Iris pigment epithelial cell (primary cell): ENCODE results near the gene EIF5.
A peak's percentile ranks its signal among the peaks of the same experiment; 100 is the strongest.

ENCODE experiments used
- DNase-seq: peaks from one replicate; pipeline ENCODE4 v3.0.0-alpha.2; 2011; ENCODE audit warnings: low read depth

Gene EIF5

DNA sequence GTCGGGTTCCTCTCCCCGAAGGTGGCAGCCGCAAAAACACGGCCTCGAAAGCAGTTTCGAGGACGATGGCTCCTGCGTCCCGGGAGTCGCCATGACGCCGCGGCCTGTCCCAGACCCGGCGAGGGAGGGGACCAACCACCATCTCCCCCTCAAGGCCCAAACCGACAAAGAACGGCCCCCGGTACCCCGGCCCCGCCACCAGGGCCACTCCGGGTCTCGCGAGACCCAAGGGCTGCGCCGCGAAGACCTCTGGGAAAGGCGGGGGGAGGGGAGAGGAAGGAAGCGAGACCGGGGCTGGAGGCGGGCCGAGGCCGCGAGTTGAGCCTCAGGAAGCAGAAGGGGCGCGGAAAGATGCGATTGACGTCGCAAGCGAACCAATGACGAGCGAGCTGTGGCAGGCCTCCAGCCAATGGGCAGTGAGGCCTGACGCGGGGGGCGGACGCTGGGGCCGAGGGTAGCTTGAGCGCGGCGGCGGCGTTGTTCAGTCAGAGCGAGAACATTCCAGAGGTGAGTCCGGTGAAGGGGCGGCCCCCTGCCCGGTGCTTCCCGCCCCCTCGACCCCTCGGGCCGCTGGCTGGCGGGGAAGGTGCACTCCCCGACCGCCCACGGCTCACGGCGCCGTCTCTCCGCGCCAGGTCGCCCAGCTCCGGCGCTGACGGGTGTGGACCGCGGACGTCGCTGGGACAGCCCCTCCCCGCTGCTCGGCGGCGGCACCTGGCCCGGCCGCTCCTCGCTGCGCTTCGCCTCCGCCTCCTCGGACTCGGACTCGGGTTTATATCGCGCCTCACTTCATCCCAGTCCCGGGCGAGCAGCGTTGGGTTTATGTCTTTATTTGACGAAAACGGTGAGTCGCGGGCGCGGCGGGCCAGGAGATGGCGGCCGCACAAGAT lies at the start of gene EIF5:
Gene EIF5, plus strand, starts transcription at position 484 of the 890 bp plus-strand sequence. CDS start 1,624 bp downstream, outside the sequence.
- peak; percentile 98 for DNase-seq

DNA sequence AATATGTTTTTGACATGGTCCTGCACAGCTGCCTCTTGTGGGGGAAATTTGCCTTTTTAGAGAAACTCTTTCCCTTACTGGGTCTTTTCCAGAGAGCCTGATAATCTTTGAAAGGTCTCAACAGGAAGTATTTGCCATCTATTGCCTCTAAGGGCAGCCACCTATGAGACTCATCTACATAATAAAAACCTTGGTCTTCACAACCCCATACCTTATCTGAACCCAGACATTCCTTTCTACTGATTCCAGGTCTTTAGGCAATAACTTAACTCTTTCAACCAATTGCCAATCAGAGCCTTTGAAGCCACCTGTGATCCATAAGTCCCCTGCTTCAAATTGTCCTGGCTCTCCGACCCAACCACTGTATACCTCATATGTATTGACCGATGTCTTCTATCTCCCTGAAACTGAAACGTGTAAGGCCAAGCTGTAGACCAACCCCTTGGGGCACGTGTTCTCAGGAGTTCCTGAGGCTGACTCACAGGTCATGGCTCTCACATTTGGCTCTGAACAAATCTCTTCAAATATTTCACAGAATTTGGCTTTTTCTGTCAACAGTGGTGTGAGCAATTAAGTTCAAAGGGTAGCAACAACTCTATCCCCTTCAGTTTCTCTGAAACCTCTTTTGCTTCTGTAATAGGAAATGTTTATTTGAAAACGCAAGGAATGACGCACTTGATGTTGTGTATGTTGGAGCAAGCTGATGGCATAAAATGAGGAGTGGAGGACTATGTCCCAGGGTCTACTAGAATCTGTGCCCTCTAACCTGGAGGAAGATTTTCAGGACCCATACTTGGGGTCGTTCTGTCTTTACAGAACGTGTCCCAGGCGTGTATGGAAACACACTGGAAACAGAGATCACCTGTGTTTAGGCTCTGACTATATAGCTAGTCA lies 49.2 kb upstream of the EIF5 start:
- DNase-seq, result peak; percentile 49

DNA sequence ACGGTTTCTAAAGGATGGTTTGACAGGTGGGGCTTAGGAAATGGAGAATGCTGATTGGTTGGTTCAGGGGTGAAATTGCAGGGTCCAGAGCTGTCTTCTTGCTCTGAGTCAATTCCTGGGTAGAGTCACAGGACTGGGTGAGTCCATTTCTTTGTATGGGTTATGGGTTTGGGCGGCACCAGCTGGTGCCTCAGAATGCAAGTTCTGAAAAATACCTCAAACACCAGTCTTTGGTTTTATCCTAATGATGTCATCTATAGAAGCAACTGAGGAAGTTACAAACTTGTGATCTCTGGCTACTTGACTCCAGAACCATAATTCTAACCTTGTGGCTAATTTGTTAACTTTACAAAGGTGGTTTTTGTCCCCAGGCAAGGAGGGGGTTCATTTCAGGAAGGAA lies 47.6 kb upstream of the EIF5 start:
- DNase-seq, result no peak

DNA sequence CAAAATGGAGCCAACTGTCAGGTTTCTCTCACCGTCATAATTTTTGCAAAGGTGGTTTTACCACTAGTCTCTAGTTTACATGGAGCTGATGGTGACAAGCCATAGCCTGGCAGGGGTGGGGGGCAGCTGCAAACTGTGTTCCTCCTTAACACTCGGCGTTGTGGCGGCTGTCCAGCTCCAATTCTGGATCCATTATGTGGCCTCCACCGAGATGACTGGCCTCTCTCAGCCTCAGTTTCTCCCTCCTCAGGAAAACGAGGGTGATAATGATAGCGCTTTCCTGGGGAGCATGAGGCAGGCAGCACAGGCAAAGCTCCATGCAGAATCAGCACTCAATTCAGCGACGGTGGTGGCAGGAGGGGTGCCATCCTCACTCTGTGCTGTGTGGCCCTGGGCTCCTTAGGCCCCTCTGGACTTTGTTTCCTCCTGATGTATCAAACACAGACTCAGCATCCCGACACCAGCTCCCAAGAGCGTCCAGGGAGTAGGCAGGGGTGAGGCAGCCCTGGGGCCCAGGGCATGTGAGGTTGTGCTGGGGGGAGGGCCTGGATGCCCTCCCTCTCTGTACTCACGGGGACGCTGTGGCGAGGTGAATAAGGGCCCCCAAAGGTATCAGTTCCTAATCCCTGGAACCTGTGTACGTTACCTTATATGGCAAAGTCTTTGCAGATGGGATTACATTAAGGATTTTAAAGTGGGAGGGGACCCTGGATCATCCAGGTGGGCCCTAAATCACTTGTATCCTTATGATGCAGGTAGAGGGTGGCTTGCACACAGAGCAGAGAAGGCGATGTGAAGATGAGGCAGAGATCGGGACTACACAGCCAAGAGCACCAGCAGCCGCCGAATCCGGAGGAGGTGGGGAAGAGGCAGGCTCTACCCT lies 46.8 kb upstream of the EIF5 start:
- DNase-seq, result no peak

DNA sequence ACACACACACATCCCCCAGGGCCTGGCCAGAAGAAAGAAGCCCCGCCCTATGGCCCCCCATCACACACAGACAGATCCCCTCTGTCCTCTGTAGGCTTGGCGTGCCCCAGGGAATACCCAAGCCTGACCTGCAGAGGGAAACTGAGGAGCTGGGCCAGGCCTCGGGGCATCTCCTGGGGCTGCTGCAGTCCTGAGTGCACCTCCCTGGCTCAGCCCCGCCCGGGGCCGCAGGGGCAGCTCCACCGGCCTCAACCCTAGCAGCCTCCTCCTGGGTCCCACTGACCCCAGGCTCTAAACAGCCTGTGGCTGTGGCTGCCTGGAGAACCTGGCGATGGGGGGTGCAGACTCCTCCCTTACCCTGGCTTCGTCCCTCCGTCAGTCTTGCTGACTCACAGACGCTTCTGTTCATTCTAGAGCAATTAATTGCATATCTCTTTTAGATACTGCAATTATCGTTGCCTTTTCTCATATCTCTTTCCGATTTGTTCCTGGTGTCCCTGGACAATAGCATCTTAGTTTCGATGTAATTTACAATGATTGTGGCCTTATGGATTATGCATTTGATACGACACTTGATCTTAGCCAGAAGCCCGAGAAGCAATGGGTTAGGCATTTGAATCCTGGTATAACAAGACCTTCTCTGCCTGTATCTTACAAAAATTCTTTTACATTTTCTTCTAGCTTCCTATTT lies 45.8 kb upstream of the EIF5 start:
- no peak for DNase-seq

DNA sequence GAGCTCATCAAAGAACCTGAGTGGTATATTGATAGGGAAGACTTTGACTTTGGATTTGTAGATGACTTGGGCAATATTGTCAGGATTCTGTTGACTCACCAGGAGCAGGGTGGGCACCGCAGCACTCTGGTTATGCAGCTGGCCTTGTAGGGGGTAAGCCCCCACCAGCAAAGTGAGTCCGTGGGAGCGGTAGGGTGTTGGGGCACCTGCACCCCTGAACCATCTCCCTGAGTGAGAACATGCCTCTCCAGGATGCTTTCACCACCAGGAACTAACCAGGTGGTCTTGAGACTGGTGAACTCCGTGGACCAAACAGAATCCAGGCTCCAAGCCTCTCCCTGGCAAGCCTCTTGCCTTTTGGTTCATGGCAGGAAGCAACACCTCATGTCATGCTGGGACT lies 44.0 kb upstream of the EIF5 start:
- DNase-seq, result no peak

DNA sequence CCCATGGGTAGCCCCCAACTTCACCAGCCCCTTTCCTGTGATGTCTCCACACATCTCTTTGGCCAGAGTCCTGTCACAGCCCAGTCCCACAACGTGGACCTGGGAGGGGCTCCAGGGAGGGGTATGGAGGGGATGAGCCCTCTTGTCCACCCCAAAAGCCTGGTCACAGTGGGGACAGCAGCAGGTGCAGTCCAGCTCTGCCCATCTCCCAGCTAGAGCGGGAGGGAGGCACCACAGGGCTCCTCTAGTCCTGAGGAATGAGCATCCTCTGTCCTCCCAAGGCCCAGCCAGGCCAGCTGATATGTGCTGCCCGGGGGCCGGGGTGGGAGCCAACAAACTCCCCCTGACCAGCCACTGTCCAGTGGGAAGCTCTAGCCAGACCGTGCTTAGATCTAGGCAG lies 43.5 kb upstream of the EIF5 start:
- DNase-seq, result no peak

DNA sequence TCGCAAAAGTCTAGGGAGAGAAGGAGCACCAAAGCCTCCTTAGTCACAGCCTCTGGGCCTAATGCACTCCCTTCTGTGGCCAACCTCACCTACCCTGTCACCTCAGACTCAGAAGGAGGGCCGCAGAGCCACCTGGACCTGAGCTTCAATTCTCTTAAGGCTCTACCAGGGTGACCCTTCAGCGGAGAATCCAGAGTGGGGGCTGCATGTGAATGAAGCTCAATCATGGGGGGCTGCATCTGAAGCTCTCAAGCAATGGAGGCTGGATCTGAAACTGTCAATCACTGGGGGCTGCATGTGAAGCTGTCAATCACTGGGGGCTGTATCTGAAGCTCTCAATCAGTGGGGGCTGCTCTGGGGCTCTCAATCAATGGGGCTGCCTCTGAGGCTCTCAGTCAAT lies 43.1 kb upstream of the EIF5 start:
- DNase-seq, result no peak

DNA sequence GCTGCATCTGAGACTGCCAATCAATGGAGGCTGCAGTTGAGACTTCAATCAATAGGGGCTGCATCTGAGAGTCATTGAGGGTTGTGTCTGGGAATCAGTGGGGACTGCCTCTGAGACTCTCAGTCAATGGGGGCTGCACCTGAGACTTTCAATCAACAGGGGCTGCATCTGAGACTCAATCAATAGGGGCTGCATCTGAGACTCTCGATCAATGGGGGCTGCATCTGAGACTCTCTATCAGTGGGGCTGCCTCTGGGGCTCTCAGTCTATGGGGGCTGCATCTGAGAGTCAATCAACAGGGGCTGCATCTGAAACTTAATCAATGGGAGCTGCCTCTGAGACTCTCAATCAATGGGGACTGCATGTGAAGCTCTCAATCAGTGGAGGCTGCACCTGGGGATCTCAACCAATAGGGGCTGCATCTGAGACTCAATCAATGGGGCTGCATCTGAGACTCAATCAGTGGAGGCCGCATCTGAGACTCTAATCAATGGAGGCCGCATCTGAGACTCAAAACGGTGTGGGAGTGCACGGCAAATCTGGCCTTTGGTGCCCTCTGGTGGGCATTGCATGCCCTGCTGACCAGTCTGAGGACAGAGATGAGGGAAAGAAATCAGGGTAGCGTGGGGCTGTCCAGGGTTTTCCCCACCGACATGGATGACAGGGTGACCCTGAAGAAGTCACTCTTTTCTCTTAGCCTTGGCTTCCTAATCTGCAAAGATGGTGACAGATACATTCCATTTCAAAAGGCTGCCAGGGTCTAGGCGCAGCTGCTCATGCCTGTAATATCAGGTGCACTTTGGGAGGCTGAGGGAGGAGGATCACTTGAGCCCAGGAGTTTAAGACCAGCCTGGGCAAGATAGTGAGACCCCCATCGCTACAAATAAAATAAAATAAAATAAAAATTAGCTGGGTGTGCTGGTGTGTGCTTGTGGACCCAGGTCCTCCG lies 41.3 kb upstream of the EIF5 start:
- DNase-seq, result peak; percentile 46

DNA sequence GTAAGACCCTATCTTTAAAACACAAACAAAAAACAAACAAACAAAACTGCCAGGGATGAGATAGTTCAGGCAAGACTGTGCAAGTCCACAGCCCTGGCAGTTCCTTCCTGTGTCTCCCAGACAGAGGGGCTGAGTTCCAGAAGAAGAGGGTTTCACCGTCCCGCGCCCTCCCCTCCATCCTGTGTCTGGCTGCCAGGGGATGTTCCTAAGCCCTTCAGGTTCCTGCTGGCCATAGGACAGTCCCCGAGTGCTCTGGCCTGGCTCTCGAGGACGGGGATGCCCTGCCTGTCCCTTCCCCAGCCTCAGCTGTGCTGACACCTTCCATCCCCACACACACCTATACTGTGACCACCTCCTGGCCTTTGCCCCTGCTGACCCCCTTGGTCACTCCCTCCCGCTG lies 40.6 kb upstream of the EIF5 start:
- DNase-seq, result no peak

DNA sequence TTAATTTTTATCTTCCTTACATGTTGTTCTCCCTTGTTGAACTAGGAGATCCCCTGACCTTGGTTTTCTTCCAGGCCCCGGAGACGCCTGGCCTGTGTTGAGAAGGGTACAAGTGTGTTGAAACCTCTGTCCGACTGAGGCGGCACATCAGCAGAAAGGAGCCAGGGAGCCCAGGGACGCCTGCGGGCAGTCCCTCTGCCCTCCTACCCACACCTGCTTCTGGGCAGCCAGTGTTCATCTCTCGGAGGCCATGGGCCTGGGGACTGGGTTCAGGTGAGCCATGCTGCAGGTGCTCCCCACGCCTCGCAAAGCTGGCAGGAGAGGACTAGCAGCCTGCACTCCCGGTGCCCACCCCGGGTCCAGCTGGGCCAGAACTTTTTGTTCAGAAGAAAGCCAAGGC lies 39.9 kb upstream of the EIF5 start:
- no peak for DNase-seq

DNA sequence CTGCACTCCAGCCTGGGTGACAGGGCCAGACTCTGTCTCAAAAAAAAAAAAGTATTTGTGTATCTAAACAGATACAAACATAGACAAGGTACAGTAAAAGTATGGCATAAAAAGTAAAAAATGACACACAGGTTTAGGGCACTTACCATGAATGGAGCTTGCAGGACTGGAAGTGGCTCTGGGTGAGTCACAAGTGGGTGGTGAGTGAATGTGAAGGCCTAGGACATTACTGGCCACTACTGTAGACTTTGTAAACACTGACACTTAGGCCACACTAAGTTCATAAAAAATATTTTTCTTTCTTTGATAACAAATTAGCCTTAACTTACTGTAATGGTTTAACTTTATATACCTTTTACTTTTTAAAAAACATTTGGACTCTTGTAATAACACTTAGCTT lies 38.0 kb upstream of the EIF5 start:
- peak; percentile 53 for DNase-seq

DNA sequence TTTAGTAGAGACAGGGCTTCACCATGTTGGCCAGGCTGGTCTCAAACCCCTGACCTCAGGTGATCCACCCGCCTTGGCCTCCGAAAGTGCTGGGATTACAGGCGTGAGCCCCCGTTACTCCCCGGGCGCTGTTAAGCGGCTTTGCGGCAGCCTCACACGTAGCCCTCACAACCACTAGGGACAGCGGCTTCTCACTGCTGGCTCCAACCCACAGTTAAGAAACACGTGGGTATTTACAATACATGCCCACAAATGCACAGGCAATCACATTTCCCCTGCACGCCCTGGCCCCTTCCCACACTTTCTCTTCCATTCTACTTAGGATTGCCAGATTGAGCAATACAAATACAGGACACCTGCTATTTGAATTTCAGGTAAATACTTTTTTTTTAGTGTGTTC lies 37.0 kb upstream of the EIF5 start:
- DNase-seq, result no peak

DNA sequence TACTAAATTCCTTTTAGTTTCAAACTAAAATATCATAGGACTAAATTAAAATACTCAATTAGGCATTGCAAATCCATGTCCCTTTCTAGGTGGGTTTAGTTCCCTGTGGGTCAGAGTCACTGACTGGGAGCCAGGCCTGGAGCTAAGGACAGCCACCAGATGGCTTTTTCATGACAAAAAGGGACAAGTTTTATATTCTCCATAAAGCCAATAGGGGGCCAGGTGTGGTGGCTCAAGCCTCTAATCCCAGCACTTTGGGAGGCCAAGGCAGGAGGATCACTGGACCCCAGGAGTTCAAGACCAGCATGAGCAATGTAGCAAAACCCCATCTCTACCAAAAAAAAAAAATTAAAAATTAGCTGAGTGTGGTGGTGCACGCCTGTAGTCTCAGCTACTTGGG lies 35.4 kb upstream of the EIF5 start:
- DNase-seq, result no peak

DNA sequence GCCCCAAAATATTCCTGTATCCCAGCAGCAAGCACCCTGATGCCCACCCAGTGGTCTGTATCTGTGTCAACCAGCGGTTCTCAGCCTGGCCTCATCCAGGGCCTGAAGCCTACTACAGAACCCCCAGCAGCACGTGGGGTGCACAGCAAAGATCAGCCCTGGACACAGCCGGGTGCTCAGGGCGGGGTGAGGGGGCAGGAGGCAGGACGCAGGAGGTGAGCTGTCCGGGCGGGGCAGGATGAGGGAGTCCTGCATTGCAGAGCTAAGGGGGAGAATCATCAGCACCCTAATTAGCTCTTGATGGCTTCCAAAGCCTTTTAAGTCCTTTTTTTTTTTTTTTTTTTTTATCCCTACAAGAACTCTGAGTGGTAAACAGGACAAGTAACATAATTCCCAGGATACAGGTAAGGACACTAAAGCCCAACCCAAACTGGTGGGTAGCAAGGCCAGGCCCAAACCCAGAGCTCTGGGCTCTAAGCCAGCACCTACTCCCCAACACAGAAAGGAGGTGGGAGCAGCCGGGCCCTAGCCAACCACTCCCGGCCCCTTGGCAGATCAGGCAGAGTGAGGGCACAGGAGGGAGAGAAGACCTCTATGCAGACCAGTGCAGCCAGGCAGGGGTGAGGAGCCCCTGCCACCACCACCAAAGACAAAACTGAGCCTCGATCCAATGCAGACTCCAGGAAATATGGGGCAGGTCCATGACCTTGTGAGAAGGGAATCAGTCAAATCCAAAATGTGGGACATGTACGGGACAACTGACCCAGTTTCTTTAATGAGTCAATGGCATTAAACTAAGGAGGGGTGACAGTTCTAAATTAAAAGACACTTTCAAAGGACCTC lies 32.3 kb upstream of the EIF5 start:
- DNase-seq, result no peak

DNA sequence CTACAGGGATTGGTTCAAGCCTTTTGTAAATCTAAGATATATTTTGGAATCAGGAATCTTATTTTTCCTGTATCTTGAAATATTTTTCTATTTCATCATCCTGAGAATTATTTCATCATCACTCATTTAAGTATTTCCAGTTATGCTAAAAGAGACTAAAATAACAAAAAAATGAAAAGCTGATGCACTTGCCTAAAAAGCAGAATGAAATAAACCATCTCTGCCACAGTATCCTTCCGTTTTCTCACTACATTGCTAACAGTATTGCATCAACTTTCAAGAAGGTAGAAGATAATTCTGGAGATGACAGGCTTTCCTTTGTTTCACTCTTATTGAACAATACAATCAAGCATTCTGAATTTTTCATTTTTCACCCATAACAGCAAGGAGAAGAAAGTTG lies 31.1 kb upstream of the EIF5 start:
- DNase-seq, result peak; percentile 22

DNA sequence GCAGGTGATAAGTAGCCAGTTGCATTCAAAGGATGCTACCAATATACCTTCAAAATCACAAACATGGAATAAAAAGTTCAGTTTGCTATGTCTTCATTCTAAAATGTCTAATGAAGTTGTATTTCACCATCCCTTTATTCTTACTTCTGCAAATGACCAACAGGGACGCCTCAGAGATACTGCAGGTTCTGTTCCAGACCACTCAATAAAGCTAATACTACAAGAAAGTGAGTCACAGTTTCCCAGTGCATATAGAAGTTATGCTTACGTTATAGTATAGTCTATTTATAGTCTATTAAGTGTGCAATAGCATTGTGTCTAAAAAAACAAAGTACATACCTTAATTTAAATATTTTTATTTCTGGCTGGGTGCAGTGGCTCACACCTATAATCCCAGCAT lies 29.3 kb upstream of the EIF5 start:
- no peak for DNase-seq

DNA sequence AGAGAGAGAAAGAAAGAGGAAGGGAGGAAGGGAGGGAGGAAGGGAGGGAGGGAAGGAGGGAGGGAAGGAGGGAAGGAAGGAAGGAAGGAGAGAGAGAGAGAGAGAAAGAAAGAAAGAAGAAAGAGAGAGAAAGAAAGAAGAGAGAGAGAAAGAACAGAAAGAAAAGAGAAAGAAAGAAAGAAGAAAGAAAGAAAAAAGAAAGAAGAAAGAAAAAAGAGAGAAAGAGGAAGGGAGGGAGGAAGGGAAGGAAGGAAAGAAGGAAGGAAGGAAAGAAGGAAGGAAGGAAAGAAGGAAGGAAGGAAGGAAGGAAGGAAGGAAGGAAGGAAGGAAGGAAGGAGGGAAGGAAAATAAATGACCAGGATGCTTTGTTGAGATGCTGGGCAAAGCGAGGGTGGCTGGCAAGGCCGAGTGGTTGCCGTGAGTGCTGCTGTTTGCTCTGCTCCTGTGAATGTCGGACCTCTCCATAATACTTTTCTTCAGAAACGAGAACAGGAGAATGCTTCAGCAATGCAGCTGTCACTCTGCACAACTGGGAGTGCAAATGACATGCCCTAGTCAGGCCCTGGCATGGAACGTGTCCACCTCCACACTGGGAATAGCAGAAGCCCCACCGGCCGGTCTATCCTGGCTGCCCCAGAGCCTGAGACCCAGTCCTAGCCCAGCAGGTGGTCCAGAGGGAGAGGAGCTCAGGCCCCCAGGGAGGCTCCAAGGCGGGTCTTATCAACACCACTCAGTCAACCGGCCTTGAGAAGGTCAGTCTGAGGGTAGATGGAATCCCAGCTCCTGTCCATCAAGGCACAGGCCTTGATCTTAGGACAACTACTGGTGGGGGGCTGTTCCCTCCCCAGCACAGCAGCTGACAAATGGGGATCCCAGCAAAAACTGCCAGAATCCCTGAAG lies 25.1 kb upstream of the EIF5 start:
- DNase-seq, result no peak
